Liver (tissue), 9 donors: ENCODE data around the gene LRTM1. TPM values are rescaled to one million over a fixed set of nuclear protein-coding genes. Genes with fewer than 3 reads are reported as not detected.

Experiments used
- DNase-seq: peaks from one replicate; pipeline ENCODE4 v3.0.0-alpha.2; 2017; ENCODE audit warnings: low spot score
- H3K27ac ChIP-seq, 2 donors: one replicate each; pipeline ENCODE4 v1.7.0; 2013; ENCODE audit warnings: inconsistent platforms in 2 of 2, low read length in 2 of 2, control low read depth in 1 of 2, low read depth in 1 of 2, mild to moderate bottlenecking in 1 of 2
- H3K27me3 ChIP-seq, 4 donors: one replicate each; pipeline versions ENCODE4 v1.6.1 to v1.7.0; 2013; ENCODE audit warnings: low read length in 3 of 4, inconsistent platforms in 1 of 4, mild to moderate bottlenecking in 1 of 4, moderate library complexity in 1 of 4; ENCODE audit not compliant: control insufficient read depth in 4 of 4, insufficient read depth in 4 of 4
- H3K36me3 ChIP-seq, 4 donors: one replicate each; pipeline versions ENCODE4 v1.6.1 to v1.7.0; 2013; ENCODE audit warnings: low read length in 3 of 4, mild to moderate bottlenecking in 3 of 4, low read depth in 1 of 4, moderate library complexity in 1 of 4; ENCODE audit not compliant: control insufficient read depth in 4 of 4, insufficient read depth in 3 of 4
- H3K4me1 ChIP-seq, 4 donors: one replicate each; pipeline versions ENCODE4 v1.6.1 to v1.7.0; 2013; ENCODE audit warnings: low read length in 3 of 4, mild to moderate bottlenecking in 3 of 4, moderate library complexity in 1 of 4; ENCODE audit not compliant: control insufficient read depth in 4 of 4, insufficient read depth in 4 of 4
- H3K4me3 ChIP-seq, 3 donors: one replicate each; pipeline versions ENCODE4 v1.6.1 to v1.7.0; 2013; ENCODE audit warnings: low read length in 3 of 3, control low read depth in 1 of 3, low read depth in 1 of 3, mild to moderate bottlenecking in 1 of 3
- H3K9ac ChIP-seq, 2 donors: one replicate each; pipeline ENCODE4 v1.7.0; 2013; ENCODE audit warnings: low read length in 2 of 2, mild to moderate bottlenecking in 2 of 2, moderate library complexity in 2 of 2, control low read depth in 1 of 2, low read depth in 1 of 2
- H3K9me3 ChIP-seq, 4 donors: one replicate each; pipeline versions ENCODE4 v1.6.1 to v1.7.0; 2013; ENCODE audit warnings: low read length in 3 of 4; ENCODE audit not compliant: control insufficient read depth in 4 of 4
- ATF3 ChIP-seq: IDR thresholded peaks from 2 replicates; pipeline ENCODE4 v1.6.1; 2016; ENCODE audit warnings: antibody characterized with exemption
- CTCF ChIP-seq: fragments of 150-350 bp; IDR thresholded peaks from 2 replicates; pipeline ENCODE4 v1.5.1; 2017; ENCODE audit warnings: improper control_type of control experiment, low read depth, low read length; ENCODE audit not compliant: missing input control
- EGR1 ChIP-seq, 2 donors: IDR thresholded peaks; 2 replicates each; pipeline ENCODE4 v1.6.1; 2016 to 2018; ENCODE audit warnings: antibody characterized with exemption in 2 of 2, low read depth in 2 of 2
- FOXA1 ChIP-seq: IDR thresholded peaks from 2 replicates; pipeline ENCODE4 v1.6.1; 2016; ENCODE audit warnings: antibody characterized with exemption
- GABPA ChIP-seq, 2 donors: IDR thresholded peaks in 1 of 2; conservative IDR thresholded peaks in 1 of 2; 2 replicates each; pipeline ENCODE4 v1.6.1; 2016; ENCODE audit warnings: antibody characterized with exemption in 2 of 2, mild to moderate bottlenecking in 1 of 2, moderate library complexity in 1 of 2
- HNF4A ChIP-seq, 2 donors: conservative IDR thresholded peaks; 2 replicates each; pipeline ENCODE4 v1.6.1; 2016; ENCODE audit warnings: antibody characterized with exemption in 2 of 2, mild to moderate bottlenecking in 2 of 2
- HNF4G ChIP-seq: IDR thresholded peaks from 2 replicates; pipeline ENCODE4 v1.6.1; 2016; ENCODE audit warnings: antibody characterized with exemption
- JUND ChIP-seq, 2 donors: IDR thresholded peaks; 2 replicates each; pipeline ENCODE4 v1.6.1; 2016; ENCODE audit warnings: antibody characterized with exemption in 2 of 2
- MAX ChIP-seq: IDR thresholded peaks from 2 replicates; pipeline ENCODE4 v1.6.1; 2016; ENCODE audit warnings: antibody characterized with exemption
- NR2F2 ChIP-seq: IDR thresholded peaks from 2 replicates; pipeline ENCODE4 v1.6.1; 2016; ENCODE audit warnings: antibody characterized with exemption
- RAD21 ChIP-seq, 2 donors: IDR thresholded peaks; 2 replicates each; pipeline ENCODE4 v1.6.1; 2016; ENCODE audit warnings: antibody characterized with exemption in 2 of 2, mild to moderate bottlenecking in 2 of 2
- REST ChIP-seq: IDR thresholded peaks from 2 replicates; pipeline ENCODE4 v1.6.1; 2016; ENCODE audit warnings: antibody characterized with exemption, mild to moderate bottlenecking
- SP1 ChIP-seq: IDR thresholded peaks from 2 replicates; pipeline ENCODE4 v1.6.1; 2018; ENCODE audit warnings: antibody characterized with exemption, mild to moderate bottlenecking
- TAF1 ChIP-seq: conservative IDR thresholded peaks from 2 replicates; pipeline ENCODE4 v1.6.1; 2016; ENCODE audit warnings: antibody characterized with exemption, mild to moderate bottlenecking
- YY1 ChIP-seq: IDR thresholded peaks from 2 replicates; pipeline ENCODE4 v1.6.1; 2016; ENCODE audit warnings: antibody characterized with exemption, mild to moderate bottlenecking
- ZBTB33 ChIP-seq: IDR thresholded peaks from 2 replicates; pipeline ENCODE4 v1.6.1; 2016; ENCODE audit warnings: antibody characterized with exemption
- WGBS: extraction: QIAGEN DNeasy Blood & Tissue Kit; methylation state at CpG from one replicate; pipeline ENCODE4 v1.1.7; 2013; 5-methylcytosine and 5-hydroxymethylcytosine counted together
- polyA plus RNA-seq, 2 donors: library from polyadenylated mRNA; stranded (reverse) in 1 of 2; unstranded in 1 of 2; fragments of 200-250 nt in 1 of 2; fragments of >200 nt in 1 of 2; fragmentation: Nextera tagmentation in 1 of 2; extraction: Ambion mirVana in 1 of 2; gene quantifications; one replicate each; pipeline versions ENCODE4 v1.2.1 to v1.2.3, GENCODE V29; 2013 to 2015
- total RNA-seq, 2 donors: library from RNA; depleted of rRNA; stranded (reverse); fragments of >200 nt; gene quantifications; one replicate each; pipeline ENCODE4 v1.2.3, GENCODE V29; 2014
- donor health status: healthy.
- donor health status: healthy.
- donor health status: healthy.
- donor health status: healthy.
- donor health status: healthy.

LRTM1 gene
- total and polyA plus RNA-seq, 4 donors, result not detected

- Histone ChIP-seq H3K27ac (no peak overlapping the region), H3K4me1 (no peaks in the 10 kb centered on the region), H3K9ac (no peak overlapping the region), H3K36me3 (no peaks in the 10 kb centered on the region), H3K9me3 (no peaks in the 10 kb centered on the region), H3K27me3 (peaks cover 0 to 2% (median 0%) of the 10 kb centered on the region in 4 donors), H3K4me3 (no peak overlapping the region)
- TF ChIP-seq RAD21 (IDR thresholded peaks at IDR 0.05), result no peak
- TF ChIP-seq ATF3, result no peak
- TF ChIP-seq EGR1 (IDR thresholded peaks at IDR 0.05; ENCODE audit: low read depth in 2 of 2), result no peak
- TF ChIP-seq YY1, result no peak
- TF ChIP-seq MAX, result no peak
- no peak for TF ChIP-seq REST
- no peak for TF ChIP-seq GABPA (IDR thresholded peaks at IDR 0.05 in 1 of 2, conservative IDR thresholded peaks at IDR 0.05 in 1 of 2)
- no peak for TF ChIP-seq CTCF
- no peak for TF ChIP-seq NR2F2
- no peak for TF ChIP-seq HNF4A (conservative IDR thresholded peaks at IDR 0.05)
- TF ChIP-seq FOXA1, result no peak
- no peak for TF ChIP-seq ZBTB33
- TF ChIP-seq HNF4G, result no peak
- TF ChIP-seq JUND (IDR thresholded peaks at IDR 0.05), result no peak
- TF ChIP-seq SP1, result no peak
- no peak for TF ChIP-seq TAF1
- WGBS, result 83% methylated on average over 2 of the region's 2 CpGs
- DNase-seq, result no peak
Measured at GRCh38 chr3:54940971-54941370, 13.1 kb upstream of the LRTM1 start.
